WTC11 (cell line): ENCODE results near the gene SULF2. TPM values are rescaled to one million over a fixed set of nuclear protein-coding genes. Genes with fewer than 3 reads are reported as not detected.

Source experiments
- ATAC-seq: fragments of 200-7000 bp; cut with Tn5 transposase; 2 replicates; pipeline ENCODE4 v1.10.0; 2021; ENCODE audit warnings: mild to moderate bottlenecking, moderate library complexity
- CTCF ChIA-PET: fragments of 300-600 bp; sonication (Branson Sonifier 250); formaldehyde crosslinking; loops from one replicate; lab custom pipeline; 2021; ENCODE audit warnings: antibody characterized with exemption; lab: Charles Lee
- POLR2A ChIA-PET: fragments of 350-600 bp; sonication (Branson Sonifier 250); formaldehyde crosslinking; loops from one replicate; lab custom pipeline; 2021; ENCODE audit warnings: antibody characterized with exemption; lab: Charles Lee
- DNase-seq: peaks from one replicate; pipeline ENCODE4 v3.0.0; 2021; ENCODE audit warnings: low spot score
- H3K27ac Mint-ChIP-seq: 2 replicates; pipeline ENCODE4 v1.8.0; 2021; ENCODE audit warnings: mixed read lengths
- H3K27me3 Mint-ChIP-seq: 2 replicates; pipeline ENCODE4 v1.8.0; 2021; ENCODE audit warnings: low read depth, mild to moderate bottlenecking, moderate library complexity, mixed read lengths
- H3K36me3 Mint-ChIP-seq: 2 replicates; pipeline ENCODE4 v1.8.0; 2021; ENCODE audit warnings: mixed read lengths
- H3K4me1 Mint-ChIP-seq: 2 replicates; pipeline ENCODE4 v1.8.0; 2022; ENCODE audit warnings: mixed read lengths
- H3K4me3 Mint-ChIP-seq: 2 replicates; pipeline ENCODE4 v1.8.0; 2021; ENCODE audit warnings: mild to moderate bottlenecking, moderate library complexity, mixed read lengths
- H3K9me3 Mint-ChIP-seq: 2 replicates; pipeline ENCODE4 v1.8.0; 2021; ENCODE audit warnings: mixed read lengths
- ARID4B ChIP-seq: sonication (generic); formaldehyde crosslinking; IDR thresholded peaks from 2 replicates; pipeline ENCODE4 v1.8.0; 2023; ENCODE audit warnings: missing genetic modification reagents, mild to moderate bottlenecking, borderline replicate concordance
- CREM ChIP-seq: sonication (generic); formaldehyde crosslinking; IDR thresholded peaks from 2 replicates; pipeline ENCODE4 v1.8.1; 2022; ENCODE audit warnings: mild to moderate bottlenecking, missing genetic modification reagents, moderate library complexity
- E2F1 ChIP-seq: sonication (generic); formaldehyde crosslinking; IDR thresholded peaks from 2 replicates; pipeline ENCODE4 v1.8.0; 2022; ENCODE audit warnings: mild to moderate bottlenecking, missing genetic modification reagents
- ERG ChIP-seq: fragments of 250-450 bp; sonication (Bioruptor Pico); IDR thresholded peaks from 2 replicates; pipeline ENCODE4 v1.8.0; 2021; ENCODE audit warnings: mild to moderate bottlenecking
- FOXJ3 ChIP-seq: sonication (generic); formaldehyde crosslinking; IDR thresholded peaks from 2 replicates; pipeline ENCODE4 v1.9.0; 2021; ENCODE audit warnings: missing genetic modification reagents, mild to moderate bottlenecking, borderline replicate concordance
- NR1H2 ChIP-seq: sonication (generic); formaldehyde crosslinking; IDR thresholded peaks from 2 replicates; pipeline ENCODE4 v1.9.0; 2021; ENCODE audit warnings: mild to moderate bottlenecking, moderate library complexity, missing genetic modification reagents
- NR2C2 ChIP-seq: sonication (generic); formaldehyde crosslinking; IDR thresholded peaks from 2 replicates; pipeline ENCODE4 v1.8.0; 2022; ENCODE audit warnings: mild to moderate bottlenecking, missing genetic modification reagents
- PREB ChIP-seq: sonication (generic); formaldehyde crosslinking; IDR thresholded peaks from 2 replicates; pipeline ENCODE4 v1.8.1; 2022; ENCODE audit warnings: mild to moderate bottlenecking, missing genetic modification reagents, moderate library complexity, borderline replicate concordance
- RELA ChIP-seq: sonication (generic); formaldehyde crosslinking; IDR thresholded peaks from 2 replicates; pipeline ENCODE4 v1.8.1; 2022; ENCODE audit warnings: missing genetic modification reagents, mild to moderate bottlenecking, borderline replicate concordance
- ZNF263 ChIP-seq: sonication (generic); formaldehyde crosslinking; IDR thresholded peaks from 2 replicates; pipeline ENCODE4 v1.8.1; 2022; ENCODE audit warnings: low read depth, mild to moderate bottlenecking, moderate library complexity, missing genetic modification reagents
- ZNF512 ChIP-seq: sonication (generic); formaldehyde crosslinking; IDR thresholded peaks from 2 replicates; pipeline ENCODE4 v1.8.1; 2022; ENCODE audit warnings: missing genetic modification reagents, borderline replicate concordance
- total RNA-seq: library from RNA; stranded (reverse); gene quantifications from 3 replicates; pipeline ENCODE4 v1.2.3, GENCODE V29; 2021
- TF ChIP-seq, protein P1 (sequence below): sonication (generic); formaldehyde crosslinking; conservative IDR thresholded peaks from 2 replicates; pipeline ENCODE4 v1.8.1; 2023; ENCODE audit warnings: mild to moderate bottlenecking, low read depth, missing genetic modification reagents, moderate library complexity
- TF ChIP-seq, protein P2 (sequence below): sonication (generic); formaldehyde crosslinking; IDR thresholded peaks from 2 replicates; pipeline ENCODE4 v1.8.1; 2022; ENCODE audit warnings: low read depth, mild to moderate bottlenecking, moderate library complexity, missing genetic modification reagents, borderline replicate concordance
- TF ChIP-seq, protein P3 (sequence below): sonication (generic); formaldehyde crosslinking; IDR thresholded peaks from 2 replicates; pipeline ENCODE4 v1.8.1; 2023; ENCODE audit warnings: mild to moderate bottlenecking, missing genetic modification reagents, moderate library complexity

The SULF2 gene
- total RNA-seq, 1 experiment from 2014 or later: 36.0 TPM

GRCh38 chr20:47706345-47706744, 78.9 kb downstream of the SULF2 start:
- Mint-ChIP-seq H3K27me3 (no peaks in the 10 kb centered on the region), H3K36me3 (no peaks in the 10 kb centered on the region), H3K9me3 (no peaks in the 10 kb centered on the region), H3K27ac (no peak overlapping the region), H3K4me1 (peaks cover 16% of the 10 kb centered on the region), H3K4me3 (no peak overlapping the region)
- POLR2A ChIA-PET: no interaction called here
- DNase-seq (no peak), ATAC-seq (no peak)
- TF ChIP-seq ZNF263 (CRISPR knock-in tag) (no peak), PREB (no peak), FOXJ3 (CRISPR knock-in tag) (no peak), RELA (CRISPR knock-in tag) (no peak), NR1H2 (CRISPR knock-in tag) (no peak), ARID4B (CRISPR knock-in tag) (no peak), ERG (no peak), E2F1 (CRISPR knock-in tag) (no peak), ZNF512 (CRISPR knock-in tag) (no peak), NR2C2 (CRISPR knock-in tag) (no peak), CREM (no peak)
- TF ChIP-seq, protein P1, sequence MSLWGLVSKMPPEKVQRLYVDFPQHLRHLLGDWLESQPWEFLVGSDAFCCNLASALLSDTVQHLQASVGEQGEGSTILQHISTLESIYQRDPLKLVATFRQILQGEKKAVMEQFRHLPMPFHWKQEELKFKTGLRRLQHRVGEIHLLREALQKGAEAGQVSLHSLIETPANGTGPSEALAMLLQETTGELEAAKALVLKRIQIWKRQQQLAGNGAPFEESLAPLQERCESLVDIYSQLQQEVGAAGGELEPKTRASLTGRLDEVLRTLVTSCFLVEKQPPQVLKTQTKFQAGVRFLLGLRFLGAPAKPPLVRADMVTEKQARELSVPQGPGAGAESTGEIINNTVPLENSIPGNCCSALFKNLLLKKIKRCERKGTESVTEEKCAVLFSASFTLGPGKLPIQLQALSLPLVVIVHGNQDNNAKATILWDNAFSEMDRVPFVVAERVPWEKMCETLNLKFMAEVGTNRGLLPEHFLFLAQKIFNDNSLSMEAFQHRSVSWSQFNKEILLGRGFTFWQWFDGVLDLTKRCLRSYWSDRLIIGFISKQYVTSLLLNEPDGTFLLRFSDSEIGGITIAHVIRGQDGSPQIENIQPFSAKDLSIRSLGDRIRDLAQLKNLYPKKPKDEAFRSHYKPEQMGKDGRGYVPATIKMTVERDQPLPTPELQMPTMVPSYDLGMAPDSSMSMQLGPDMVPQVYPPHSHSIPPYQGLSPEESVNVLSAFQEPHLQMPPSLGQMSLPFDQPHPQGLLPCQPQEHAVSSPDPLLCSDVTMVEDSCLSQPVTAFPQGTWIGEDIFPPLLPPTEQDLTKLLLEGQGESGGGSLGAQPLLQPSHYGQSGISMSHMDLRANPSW (CRISPR knock-in tag): no peak
- TF ChIP-seq, protein P2, sequence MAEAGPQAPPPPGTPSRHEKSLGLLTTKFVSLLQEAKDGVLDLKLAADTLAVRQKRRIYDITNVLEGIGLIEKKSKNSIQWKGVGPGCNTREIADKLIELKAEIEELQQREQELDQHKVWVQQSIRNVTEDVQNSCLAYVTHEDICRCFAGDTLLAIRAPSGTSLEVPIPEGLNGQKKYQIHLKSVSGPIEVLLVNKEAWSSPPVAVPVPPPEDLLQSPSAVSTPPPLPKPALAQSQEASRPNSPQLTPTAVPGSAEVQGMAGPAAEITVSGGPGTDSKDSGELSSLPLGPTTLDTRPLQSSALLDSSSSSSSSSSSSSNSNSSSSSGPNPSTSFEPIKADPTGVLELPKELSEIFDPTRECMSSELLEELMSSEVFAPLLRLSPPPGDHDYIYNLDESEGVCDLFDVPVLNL (CRISPR knock-in tag): no peak
- TF ChIP-seq, protein P3, sequence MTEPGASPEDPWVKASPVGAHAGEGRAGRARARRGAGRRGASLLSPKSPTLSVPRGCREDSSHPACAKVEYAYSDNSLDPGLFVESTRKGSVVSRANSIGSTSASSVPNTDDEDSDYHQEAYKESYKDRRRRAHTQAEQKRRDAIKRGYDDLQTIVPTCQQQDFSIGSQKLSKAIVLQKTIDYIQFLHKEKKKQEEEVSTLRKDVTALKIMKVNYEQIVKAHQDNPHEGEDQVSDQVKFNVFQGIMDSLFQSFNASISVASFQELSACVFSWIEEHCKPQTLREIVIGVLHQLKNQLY (CRISPR knock-in tag): no peak
- CTCF ChIA-PET: interaction anchor here (1.1 kb wide), 1 partner anchor 42 kb away, joined by 4 read pairs; no protein-coding TSS in a partner anchor
